ENCODE measurements around the gene MAMLD1.
"Not testable (repeated sequence)": the region's sequence is repeated elsewhere in the genome, so short reads cannot be mapped to it uniquely, and the experiment has no call there.

The MAMLD1 gene, protein sequence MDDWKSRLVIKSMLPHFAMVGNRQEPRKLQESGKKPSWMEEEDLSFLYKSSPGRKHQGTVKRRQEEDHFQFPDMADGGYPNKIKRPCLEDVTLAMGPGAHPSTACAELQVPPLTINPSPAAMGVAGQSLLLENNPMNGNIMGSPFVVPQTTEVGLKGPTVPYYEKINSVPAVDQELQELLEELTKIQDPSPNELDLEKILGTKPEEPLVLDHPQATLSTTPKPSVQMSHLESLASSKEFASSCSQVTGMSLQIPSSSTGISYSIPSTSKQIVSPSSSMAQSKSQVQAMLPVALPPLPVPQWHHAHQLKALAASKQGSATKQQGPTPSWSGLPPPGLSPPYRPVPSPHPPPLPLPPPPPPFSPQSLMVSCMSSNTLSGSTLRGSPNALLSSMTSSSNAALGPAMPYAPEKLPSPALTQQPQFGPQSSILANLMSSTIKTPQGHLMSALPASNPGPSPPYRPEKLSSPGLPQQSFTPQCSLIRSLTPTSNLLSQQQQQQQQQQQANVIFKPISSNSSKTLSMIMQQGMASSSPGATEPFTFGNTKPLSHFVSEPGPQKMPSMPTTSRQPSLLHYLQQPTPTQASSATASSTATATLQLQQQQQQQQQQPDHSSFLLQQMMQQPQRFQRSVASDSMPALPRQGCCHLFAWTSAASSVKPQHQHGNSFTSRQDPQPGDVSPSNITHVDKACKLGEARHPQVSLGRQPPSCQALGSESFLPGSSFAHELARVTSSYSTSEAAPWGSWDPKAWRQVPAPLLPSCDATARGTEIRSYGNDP

GRCh38 chrX:150362599-150363481 is at the start of gene MAMLD1:
MAMLD1 (plus strand) TSS chrX:150363317; CDS start chrX:150445517, 82,200 bp downstream.
- DNase-seq, result peak in 1 of 2 experiments; percentile 21

DNA sequence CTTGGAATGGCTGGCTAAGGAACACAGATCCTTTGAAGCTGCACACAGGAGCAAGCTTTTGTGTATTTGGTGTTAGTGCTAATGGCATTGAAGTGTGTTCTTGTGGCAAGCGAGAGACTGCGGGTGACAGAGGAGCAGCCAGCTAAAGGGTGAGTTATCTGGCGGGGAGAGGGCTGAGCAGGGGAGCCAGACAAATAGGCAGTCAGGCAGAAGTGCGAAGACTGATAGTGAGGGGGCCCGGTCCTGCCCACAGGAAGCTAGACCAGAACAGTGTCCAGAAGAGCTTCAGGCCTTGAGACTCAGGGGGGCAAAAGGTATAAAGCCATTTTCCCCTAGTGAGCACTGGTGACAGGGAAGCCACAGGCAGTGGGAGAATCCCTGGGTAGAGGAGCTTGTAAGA is 49.6 kb upstream of the MAMLD1 start:
- DNase-seq, result no peak

DNA sequence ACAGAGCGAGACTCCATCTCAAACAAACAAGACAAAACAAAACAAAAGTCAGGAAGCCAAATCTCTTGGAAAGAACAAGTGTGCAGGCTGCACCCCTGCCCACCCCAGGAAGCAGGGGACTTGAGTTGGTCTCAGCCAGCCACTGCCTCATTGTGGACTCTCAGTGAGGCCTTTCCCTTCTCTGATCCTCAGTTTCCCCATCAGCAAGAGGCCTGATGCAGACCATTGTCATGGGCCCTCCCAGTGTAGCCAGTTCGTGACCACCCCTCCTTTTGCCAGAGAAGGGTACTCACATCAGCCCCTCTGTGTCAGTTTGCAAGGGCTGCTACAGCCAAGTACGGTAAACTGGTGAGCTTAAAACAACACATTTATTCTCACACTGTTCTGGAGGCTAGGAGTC is 48.9 kb upstream of the MAMLD1 start:
- DNase-seq, result no peak

- no peak for DNase-seq
These were observed 46.6 kb upstream of the MAMLD1 start for GRCh38 chrX:150316564-150316963.

DNA sequence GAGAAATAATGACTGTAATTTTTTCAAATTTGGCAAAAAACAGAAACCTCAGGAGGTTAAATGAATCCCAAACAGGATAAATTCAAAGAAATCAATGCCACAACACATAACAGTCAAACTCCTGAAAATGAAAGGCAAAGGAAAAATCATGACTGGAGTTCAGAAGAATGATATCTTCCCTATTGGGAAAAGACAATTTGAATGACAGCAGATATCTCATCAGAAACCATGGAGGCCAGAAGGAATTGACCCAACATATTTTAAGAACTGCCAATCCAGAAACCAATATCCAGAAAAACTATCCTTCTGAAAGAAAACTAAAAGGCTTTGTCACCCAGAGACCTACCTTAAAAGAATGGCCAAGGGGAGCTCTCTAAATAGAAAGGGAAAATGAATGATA is 40.1 kb upstream of the MAMLD1 start:
- no peak for DNase-seq

DNA sequence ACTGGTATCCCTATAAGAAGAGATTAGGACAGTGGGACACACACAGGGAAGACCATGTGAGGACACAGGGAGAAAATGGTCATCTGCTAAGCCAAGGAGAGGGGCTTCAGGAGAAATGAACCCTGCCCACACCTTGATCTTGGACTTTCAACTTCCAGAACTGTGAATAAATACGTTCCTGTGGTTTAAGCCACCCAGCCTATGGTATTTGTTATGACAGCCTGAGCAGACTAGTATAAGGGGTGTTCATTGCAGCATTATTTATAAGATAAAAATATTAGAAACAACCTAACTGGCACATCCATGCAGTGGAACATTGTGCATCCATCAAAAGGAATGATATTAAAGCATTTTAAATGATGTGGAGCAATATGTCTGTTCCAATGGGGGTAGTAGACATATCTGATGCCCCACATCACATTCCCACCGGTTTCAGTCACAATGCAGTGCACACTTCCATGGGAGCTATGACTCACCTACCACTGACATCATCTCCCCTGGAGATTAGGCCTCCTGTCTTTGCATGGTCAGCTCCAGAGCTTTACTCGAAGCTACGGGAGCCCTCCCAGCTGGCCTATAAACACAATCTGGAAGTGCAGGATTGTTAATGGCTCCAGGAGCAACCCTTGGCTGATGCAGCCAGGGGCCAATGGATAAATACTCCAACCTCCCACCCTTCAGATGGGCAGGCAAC is 38.9 kb upstream of the MAMLD1 start:
- DNase-seq, result no peak

GRCh38 chrX:150324919-150325318 is 38.2 kb upstream of the MAMLD1 start:
- DNase-seq, result no peak

- DNase-seq, result no peak
These were observed 36.4 kb upstream of the MAMLD1 start for GRCh38 chrX:150326541-150327247.

GRCh38 chrX:150329282-150329681 is 33.8 kb upstream of the MAMLD1 start:
- DNase-seq, result no peak

GRCh38 chrX:150329868-150330267 is 33.2 kb upstream of the MAMLD1 start:
- DNase-seq, result no peak

DNA sequence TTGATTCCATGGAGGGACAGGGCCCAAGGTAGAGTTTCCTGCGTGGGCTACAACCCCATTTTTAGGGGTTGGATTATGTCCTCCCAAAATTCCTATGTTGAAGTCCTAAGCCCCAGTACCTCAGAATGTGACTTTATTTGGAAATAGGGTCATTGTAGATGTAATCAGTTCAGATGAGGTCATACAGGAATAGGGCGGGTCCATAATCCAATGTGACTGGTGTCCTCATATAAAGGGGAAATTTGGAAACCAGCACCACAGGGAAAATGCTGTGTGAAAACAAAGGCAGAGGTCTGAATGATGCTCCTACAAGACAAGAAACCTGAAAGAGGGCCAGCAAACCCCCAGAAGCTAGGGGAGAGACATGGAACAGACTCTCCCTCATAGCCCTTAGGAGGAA is 31.1 kb upstream of the MAMLD1 start:
- no peak for DNase-seq

DNA sequence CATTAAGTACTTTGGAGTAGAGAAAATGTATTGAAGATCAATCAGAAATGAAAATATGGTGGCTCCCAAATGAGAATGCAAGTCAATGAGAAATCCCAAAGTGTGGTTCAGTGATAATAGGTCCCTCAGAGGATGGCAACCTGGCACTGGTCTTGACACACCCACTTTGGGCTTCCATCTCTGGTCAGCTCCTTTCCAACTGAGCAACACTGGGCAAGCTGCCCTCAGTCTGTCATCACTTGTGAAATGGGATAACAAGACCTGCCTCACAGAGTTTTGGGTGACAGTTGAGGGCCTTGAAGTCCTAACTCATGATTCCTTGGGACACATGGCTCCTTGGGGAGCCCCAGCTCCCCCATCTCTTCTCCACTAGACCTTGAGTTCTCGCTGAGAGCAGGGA is 29.0 kb upstream of the MAMLD1 start:
- DNase-seq, result no peak

GRCh38 chrX:150334981-150335380 is 28.1 kb upstream of the MAMLD1 start:
- no peak for DNase-seq

GRCh38 chrX:150337026-150337425 is 26.1 kb upstream of the MAMLD1 start:
- no peak for DNase-seq

DNA sequence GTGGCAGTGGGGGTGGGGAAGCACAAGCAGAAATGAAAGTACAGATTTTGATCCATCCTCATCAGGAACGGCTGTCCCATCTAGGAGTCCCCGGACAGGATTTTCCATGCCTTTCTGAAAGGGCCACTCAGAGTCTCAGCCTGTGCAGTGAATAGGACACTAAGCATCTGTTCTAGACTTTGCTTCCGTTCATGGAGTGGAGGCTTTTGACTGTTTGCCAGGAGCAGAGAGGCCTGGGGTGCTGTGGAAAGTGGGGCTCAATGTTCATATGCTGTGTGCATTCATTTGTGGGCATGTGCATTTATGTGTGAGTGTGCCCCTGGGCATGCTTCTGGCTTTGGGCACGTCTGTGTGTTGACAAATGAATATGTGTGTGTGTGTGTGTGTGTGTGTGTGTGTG is 25.6 kb upstream of the MAMLD1 start:
- DNase-seq, result no peak

- DNase-seq, result no peak
These were observed 24.5 kb upstream of the MAMLD1 start for GRCh38 chrX:150338615-150339014.

- no peak for DNase-seq
These were observed 23.4 kb upstream of the MAMLD1 start for GRCh38 chrX:150339736-150340135.

DNA sequence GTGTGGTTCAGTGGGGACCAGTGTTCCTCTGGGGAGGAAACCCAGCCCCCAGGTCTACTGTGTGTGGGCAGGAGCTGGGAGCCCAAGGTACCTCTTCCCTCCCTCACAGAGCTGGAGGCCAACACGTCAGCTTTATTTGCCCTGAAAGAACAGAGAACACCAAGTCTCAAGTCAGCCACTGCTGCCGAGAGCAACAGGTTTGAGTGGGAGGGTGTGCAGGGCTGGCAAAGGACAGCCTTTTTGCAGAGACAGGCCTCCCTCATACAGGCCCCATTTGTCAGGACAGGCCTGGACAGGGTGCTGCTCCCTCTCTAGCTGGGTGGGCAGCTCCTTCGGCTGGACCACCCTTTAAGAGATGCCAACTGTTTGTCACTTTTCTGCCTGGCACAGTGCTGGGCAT is 22.8 kb upstream of the MAMLD1 start:
- not testable (repeated sequence) for DNase-seq

DNA sequence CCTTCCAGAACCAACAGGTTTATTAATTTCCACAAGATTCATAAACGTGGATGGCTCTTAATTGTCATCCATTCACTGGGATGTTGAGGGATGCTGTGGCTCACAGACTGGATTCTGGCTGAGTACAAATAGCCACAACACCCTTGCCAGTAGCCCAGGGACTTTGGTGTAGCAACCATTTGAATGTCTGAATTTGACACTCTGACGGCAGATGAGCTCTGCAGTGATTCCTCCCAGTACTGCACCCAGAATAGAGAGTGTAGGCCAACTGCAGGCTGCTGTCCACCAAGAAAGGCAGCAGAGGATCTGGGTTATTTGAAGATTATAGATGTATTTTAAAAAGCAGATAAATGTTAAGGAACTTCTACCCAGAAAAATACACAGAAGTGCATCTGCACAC is 15.6 kb upstream of the MAMLD1 start:
- DNase-seq, result no peak

- peak; percentile 70 to 80 for DNase-seq
These were observed 14.8 kb upstream of the MAMLD1 start for GRCh38 chrX:150348365-150348764.

GRCh38 chrX:150352114-150352513 is 11.0 kb upstream of the MAMLD1 start:
- no peak for DNase-seq

- peak in 1 of 2 experiments; percentile 4 for DNase-seq
These were observed 10.5 kb upstream of the MAMLD1 start for GRCh38 chrX:150352581-150352980.
